Measurements from ENCODE around the gene GABRG3. TPM values are rescaled to one million over a fixed set of nuclear protein-coding genes. Genes with fewer than 3 reads are reported as not detected.

The GABRG3 gene
- total and polyA plus RNA-seq, 9 of the 15 experiments (the other 6 are each of a cell fraction or from before 2014, with no cell fraction given): 4.0 to 15.1 (median 11.2) TPM

GRCh38 chr15:27094235-27094634, 123.3 kb downstream of the GABRG3 start:
- no peak overlapping the region for H3K4me2 ChIP-seq (ENCODE audit: insufficient read depth, low read length)
- H3K27ac ChIP-seq (ENCODE audit: extremely low read depth, low read depth, low read length): no peak overlapping the region
- DNase-seq (ENCODE audit: extremely low read depth in 1 of 4, low spot score in 3 of 4): no peak
- H3K4me3 ChIP-seq: no peak overlapping the region
- H3K9me3 ChIP-seq (replicated peaks; ENCODE audit: control insufficient read depth, insufficient read depth, low read depth, low read length): peaks cover 4% of the 10 kb centered on the region
- CTCF ChIA-PET (ENCODE audit: low intra/inter-chr PET ratio): no interaction called here
- H3K36me3 ChIP-seq (ENCODE audit: control insufficient read depth, insufficient read depth, low read length): peaks cover 28% of the 10 kb centered on the region
- peaks cover 75% of the 10 kb centered on the region for H3K79me2 ChIP-seq (ENCODE audit: control insufficient read depth, insufficient read depth, low read length)
- intact Hi-C loops (cut with micrococcal nuclease) (no loop called here), in situ Hi-C loops (cut with MboI) (no loop called here)
- FAIRE-seq: no peak
- whole genome bisulfite sequencing (ENCODE audit: insufficient coverage, low coverage, missing lambda C conversion rate): 91% methylated on average over 1 of the region's 1 CpG
- no peak for ATAC-seq
- H2AFZ ChIP-seq (ENCODE audit: low read depth, low read length): no peak overlapping the region
- BruUV-seq (replicated peaks): no TSS peak
- peaks cover 7 to 12% of the 10 kb centered on the region in 2 experiments for H3K4me1 ChIP-seq (replicated peaks in 1 of 2; ENCODE audit: control insufficient read depth in 2 of 2, insufficient read depth in 2 of 2, low read length in 2 of 2)
- no peaks in the 10 kb centered on the region for H3K27me3 ChIP-seq (ENCODE audit: control insufficient read depth in 2 of 2, insufficient read depth in 2 of 2, low read length in 2 of 2)
- no peaks in the 10 kb centered on the region for H3K9me1 ChIP-seq (ENCODE audit: control insufficient read depth, insufficient read depth, low read length)
- no peak for TF ChIP-seq ZNF57 (CRISPR knock-in tag; IDR thresholded peaks at IDR 0.05)
- TF ChIP-seq HNRNPUL1 (IDR thresholded peaks at IDR 0.05; ENCODE audit: low read length): no peak
- TF ChIP-seq JUNB (CRISPR knock-in tag; conservative IDR thresholded peaks at IDR 0.05): no peak
- no peak for TF ChIP-seq GTF2F1 (IDR thresholded peaks at IDR 0.05; ENCODE audit: low read depth, low read length)
- no peak for TF ChIP-seq NR2C1 (IDR thresholded peaks at IDR 0.05)
- no peak for TF ChIP-seq NR2C1 (tag; IDR thresholded peaks at IDR 0.05)
- TF ChIP-seq KLF1 (tag; IDR thresholded peaks at IDR 0.05): no peak
- TF ChIP-seq FIP1L1 (IDR thresholded peaks at IDR 0.05; ENCODE audit: low read depth, low read length, poor library complexity, severe bottlenecking): no peak
- TF ChIP-seq ZNF146 (CRISPR knock-in tag; IDR thresholded peaks at IDR 0.05; ENCODE audit: unreplicated experiment): no peak
- TF ChIP-seq, protein P1, sequence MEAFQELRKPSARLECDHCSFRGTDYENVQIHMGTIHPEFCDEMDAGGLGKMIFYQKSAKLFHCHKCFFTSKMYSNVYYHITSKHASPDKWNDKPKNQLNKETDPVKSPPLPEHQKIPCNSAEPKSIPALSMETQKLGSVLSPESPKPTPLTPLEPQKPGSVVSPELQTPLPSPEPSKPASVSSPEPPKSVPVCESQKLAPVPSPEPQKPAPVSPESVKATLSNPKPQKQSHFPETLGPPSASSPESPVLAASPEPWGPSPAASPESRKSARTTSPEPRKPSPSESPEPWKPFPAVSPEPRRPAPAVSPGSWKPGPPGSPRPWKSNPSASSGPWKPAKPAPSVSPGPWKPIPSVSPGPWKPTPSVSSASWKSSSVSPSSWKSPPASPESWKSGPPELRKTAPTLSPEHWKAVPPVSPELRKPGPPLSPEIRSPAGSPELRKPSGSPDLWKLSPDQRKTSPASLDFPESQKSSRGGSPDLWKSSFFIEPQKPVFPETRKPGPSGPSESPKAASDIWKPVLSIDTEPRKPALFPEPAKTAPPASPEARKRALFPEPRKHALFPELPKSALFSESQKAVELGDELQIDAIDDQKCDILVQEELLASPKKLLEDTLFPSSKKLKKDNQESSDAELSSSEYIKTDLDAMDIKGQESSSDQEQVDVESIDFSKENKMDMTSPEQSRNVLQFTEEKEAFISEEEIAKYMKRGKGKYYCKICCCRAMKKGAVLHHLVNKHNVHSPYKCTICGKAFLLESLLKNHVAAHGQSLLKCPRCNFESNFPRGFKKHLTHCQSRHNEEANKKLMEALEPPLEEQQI (IDR thresholded peaks at IDR 0.05): no peak
- no peak for TF ChIP-seq MCM5 (IDR thresholded peaks at IDR 0.05; ENCODE audit: low read depth)
- no peak for TF ChIP-seq XRCC5 (IDR thresholded peaks at IDR 0.05; ENCODE audit: low read depth, low read length)
- no peak for TF ChIP-seq ZNF175 (CRISPR knock-in tag; IDR thresholded peaks at IDR 0.05; ENCODE audit: low read depth)
- no peak for TF ChIP-seq JUN (IDR thresholded peaks at IDR 0.05; ENCODE audit: borderline replicate concordance, low read depth, low read length)
- TF ChIP-seq JUN (CRISPR knock-in tag; IDR thresholded peaks at IDR 0.05; ENCODE audit: borderline replicate concordance): no peak
- no peak for TF ChIP-seq ZNF253 (CRISPR knock-in tag; conservative IDR thresholded peaks at IDR 0.05)
- no peak for TF ChIP-seq ELF4 (CRISPR knock-in tag; IDR thresholded peaks at IDR 0.05)
- TF ChIP-seq BRF1 (IDR thresholded peaks at IDR 0.05; ENCODE audit: borderline replicate concordance, extremely low read depth, insufficient read length): no peak
- TF ChIP-seq FOSL1 (tag; conservative IDR thresholded peaks at IDR 0.05): no peak
- POLR2A ChIA-PET: no interaction called here
- no peaks in the 10 kb centered on the region; the same call in 1 of the 2 replicates for H4K20me1 ChIP-seq (replicated peaks; ENCODE audit: control insufficient read depth, insufficient read depth, low read length)
- H3K9ac ChIP-seq (ENCODE audit: insufficient read depth in 1 of 2, low read depth in 2 of 2, low read length in 2 of 2): no peak overlapping the region

All from K562 (cell line).